CD4-positive, CD25-positive, alpha-beta regulatory T cell (primary cell): ENCODE results near the gene CEP170B. TPM values are rescaled to one million over a fixed set of nuclear protein-coding genes. Genes with fewer than 3 reads are reported as not detected.
"Not testable (repeated sequence)": the region's sequence is repeated elsewhere in the genome, so short reads cannot be mapped to it uniquely, and the experiment has no call there.

Source experiments
- ATAC-seq, 2 donors: fragments of 150-1000 bp; cut with Tn5 transposase; one replicate each; pipeline ENCODE4 v1.10.0; 2021; ENCODE audit warnings: low read depth in 2 of 2, moderate number of reproducible peaks in 2 of 2, moderate library complexity in 1 of 2
- DNase-seq, 3 donors: peaks; one replicate each; pipeline versions ENCODE4 v3.0.0 to v3.0.0-alpha.2; 2012 to 2022; ENCODE audit warnings: mixed read lengths in 1 of 3
- H3K27ac ChIP-seq: one replicate; pipeline ENCODE4 v1.7.0; 2013; ENCODE audit warnings: mild to moderate bottlenecking, low read length; ENCODE audit not compliant: insufficient read depth, poor library complexity, severe bottlenecking
- H3K27me3 ChIP-seq: one replicate; pipeline ENCODE4 v1.7.0; 2013; ENCODE audit warnings: low read length; ENCODE audit not compliant: control insufficient read depth, insufficient read depth
- H3K36me3 ChIP-seq: one replicate; pipeline ENCODE4 v1.7.0; 2013; ENCODE audit warnings: mild to moderate bottlenecking, low read length, moderate library complexity; ENCODE audit not compliant: control insufficient read depth, insufficient read depth
- H3K4me1 ChIP-seq: 2 replicates; pipeline ENCODE4 v1.7.0; 2013; ENCODE audit warnings: mild to moderate bottlenecking, low read length; ENCODE audit not compliant: insufficient read depth, control insufficient read depth, poor library complexity, severe bottlenecking
- H3K4me3 ChIP-seq: one replicate; pipeline ENCODE4 v1.7.0; 2013; ENCODE audit warnings: low read depth, mild to moderate bottlenecking, low read length, moderate library complexity
- H3K9me3 ChIP-seq, 2 experiments: 1 replicate in 1 of 2; 2 replicates in 1 of 2; pipeline ENCODE4 v1.7.0; 2013; ENCODE audit warnings: low read length in 2 of 2, mild to moderate bottlenecking in 1 of 2, moderate library complexity in 1 of 2; ENCODE audit not compliant: control insufficient read depth in 2 of 2
- H3K27ac Mint-ChIP-seq, 3 donors: one replicate each; pipeline ENCODE4 v1.8.0; 2020 to 2022; ENCODE audit warnings: mild to moderate bottlenecking in 3 of 3, mixed read lengths in 3 of 3, moderate library complexity in 2 of 3
- H3K27me3 Mint-ChIP-seq: one replicate; pipeline ENCODE4 v1.8.0; 2022; ENCODE audit warnings: mild to moderate bottlenecking, mixed read lengths
- H3K36me3 Mint-ChIP-seq: one replicate; pipeline ENCODE4 v1.8.0; 2020; ENCODE audit warnings: mixed read lengths
- H3K4me1 Mint-ChIP-seq, 4 donors: one replicate each; pipeline ENCODE4 v1.8.0; 2020 to 2022; ENCODE audit warnings: mixed read lengths in 4 of 4, mild to moderate bottlenecking in 1 of 4
- H3K4me3 Mint-ChIP-seq, 4 donors: one replicate each; pipeline ENCODE4 v1.8.0; 2020 to 2022; ENCODE audit warnings: mild to moderate bottlenecking in 4 of 4, mixed read lengths in 4 of 4, moderate library complexity in 3 of 4
- H3K9me3 Mint-ChIP-seq, 7 donors: one replicate each; pipeline ENCODE4 v1.8.0; 2020 to 2022; ENCODE audit warnings: mixed read lengths in 7 of 7, mild to moderate bottlenecking in 3 of 7, moderate library complexity in 2 of 7
- polyA plus RNA-seq, 4 donors: library from polyadenylated mRNA; unstranded; fragments of 300-500 nt; fragmentation: Illumina TruSeq; gene quantifications; one replicate each; pipeline ENCODE4 v1.2.3, GENCODE V29; 2021
- total RNA-seq: library from RNA; stranded (reverse); gene quantifications from one replicate; pipeline ENCODE4 v1.2.3, GENCODE V29; 2022

The CEP170B gene
- total and polyA plus RNA-seq, 5 donors from 2014 or later, result 0.03 to 3.1 TPM; not detected in 3

- H3K9me3 Mint-ChIP-seq, result no peaks in the 10 kb centered on the region
- no peaks in the 10 kb centered on the region for H3K36me3 Mint-ChIP-seq
- no peaks in the 10 kb centered on the region for H3K4me1 Mint-ChIP-seq
- H3K4me1 ChIP-seq, result no peaks in the 10 kb centered on the region
- no peak overlapping the region for H3K4me3 Mint-ChIP-seq
- no peaks in the 10 kb centered on the region for H3K27me3 ChIP-seq
- H3K27me3 Mint-ChIP-seq, result no peaks in the 10 kb centered on the region
- H3K27ac ChIP-seq, result no peak overlapping the region
- no peaks in the 10 kb centered on the region for H3K36me3 ChIP-seq
- no peaks in the 10 kb centered on the region for H3K9me3 ChIP-seq
- no peak for ATAC-seq
- no peak for DNase-seq
- no peak overlapping the region for H3K27ac Mint-ChIP-seq
- H3K4me3 ChIP-seq, result no peak overlapping the region
Measured at GRCh38 chr14:104880584-104881210, 15.6 kb downstream of the CEP170B start.

GRCh38 chr14:104881369-104881979 is 16.4 kb downstream of the CEP170B start:
- Histone ChIP-seq H3K27ac (no peak overlapping the region), H3K4me1 (no peaks in the 10 kb centered on the region), H3K9me3 (no peaks in the 10 kb centered on the region), H3K27me3 (no peaks in the 10 kb centered on the region), H3K4me3 (no peak overlapping the region), H3K36me3 (no peaks in the 10 kb centered on the region)
- H3K4me3 Mint-ChIP-seq, result no peak overlapping the region
- no peak for ATAC-seq
- no peaks in the 10 kb centered on the region for H3K36me3 Mint-ChIP-seq
- H3K4me1 Mint-ChIP-seq, result no peaks in the 10 kb centered on the region
- no peak for DNase-seq
- H3K27me3 Mint-ChIP-seq, result no peaks in the 10 kb centered on the region
- H3K27ac Mint-ChIP-seq, result no peak overlapping the region
- no peaks in the 10 kb centered on the region for H3K9me3 Mint-ChIP-seq

GRCh38 chr14:104882325-104882973 is 17.4 kb downstream of the CEP170B start:
- Histone ChIP-seq H3K27ac (no peak overlapping the region), H3K4me3 (no peak overlapping the region), H3K4me1 (no peaks in the 10 kb centered on the region), H3K27me3 (no peaks in the 10 kb centered on the region), H3K9me3 (no peaks in the 10 kb centered on the region), H3K36me3 (no peaks in the 10 kb centered on the region)
- Mint-ChIP-seq H3K4me3 (no peak overlapping the region), H3K9me3 (no peaks in the 10 kb centered on the region), H3K27me3 (no peaks in the 10 kb centered on the region), H3K36me3 (no peaks in the 10 kb centered on the region), H3K4me1 (no peaks in the 10 kb centered on the region), H3K27ac (no peak overlapping the region)
- ATAC-seq (no peak), DNase-seq (peak in 1 of 3 donors; percentile 37)

- no peak for DNase-seq
Measured at GRCh38 chr14:104882991-104883660, 18.1 kb downstream of the CEP170B start.

GRCh38 chr14:104883681-104884361 is 18.8 kb downstream of the CEP170B start:
- no peaks in the 10 kb centered on the region for H3K9me3 Mint-ChIP-seq
- ATAC-seq (no peak), DNase-seq (no peak)
- no peaks in the 10 kb centered on the region for H3K9me3 ChIP-seq
- H3K4me1 Mint-ChIP-seq, result no peaks in the 10 kb centered on the region
- no peaks in the 10 kb centered on the region for H3K36me3 Mint-ChIP-seq
- no peak overlapping the region for H3K4me3 Mint-ChIP-seq
- H3K27me3 ChIP-seq, result no peaks in the 10 kb centered on the region
- no peak overlapping the region for H3K27ac ChIP-seq
- no peak overlapping the region for H3K27ac Mint-ChIP-seq
- H3K36me3 ChIP-seq, result no peaks in the 10 kb centered on the region
- H3K4me1 ChIP-seq, result no peaks in the 10 kb centered on the region
- no peak overlapping the region for H3K4me3 ChIP-seq
- H3K27me3 Mint-ChIP-seq, result no peaks in the 10 kb centered on the region

More at GRCh38 chr14:104882991-104883660, 18.1 kb downstream of the CEP170B start:
- Histone ChIP-seq H3K27me3 (no peaks in the 10 kb centered on the region), H3K9me3 (no peaks in the 10 kb centered on the region), H3K36me3 (no peaks in the 10 kb centered on the region), H3K4me1 (no peaks in the 10 kb centered on the region), H3K4me3 (no peak overlapping the region), H3K27ac (no peak overlapping the region)
- no peaks in the 10 kb centered on the region for H3K36me3 Mint-ChIP-seq
- no peak overlapping the region for H3K4me3 Mint-ChIP-seq
- H3K4me1 Mint-ChIP-seq, result no peaks in the 10 kb centered on the region
- no peak overlapping the region for H3K27ac Mint-ChIP-seq
- H3K27me3 Mint-ChIP-seq, result no peaks in the 10 kb centered on the region
- H3K9me3 Mint-ChIP-seq, result no peaks in the 10 kb centered on the region
- no peak for ATAC-seq

- not testable (repeated sequence) for H3K9me3 ChIP-seq, H3K36me3 Mint-ChIP-seq, H3K27ac ChIP-seq, ATAC-seq, H3K4me3 ChIP-seq, H3K27me3 ChIP-seq, H3K4me1 ChIP-seq, H3K27ac Mint-ChIP-seq, H3K36me3 ChIP-seq, H3K4me1 Mint-ChIP-seq, H3K9me3 Mint-ChIP-seq, H3K4me3 Mint-ChIP-seq, H3K27me3 Mint-ChIP-seq, DNase-seq
Measured at GRCh38 chr14:104884381-104884780, 19.3 kb downstream of the CEP170B start.

- Mint-ChIP-seq H3K36me3 (no peaks in the 10 kb centered on the region), H3K4me3 (no peak overlapping the region), H3K4me1 (no peaks in the 10 kb centered on the region), H3K27ac (no peak overlapping the region), H3K9me3 (peaks cover 0 to 1% (median 0%) of the 10 kb centered on the region in 7 donors), H3K27me3 (no peaks in the 10 kb centered on the region)
- ATAC-seq (no peak), DNase-seq (no peak)
- no peaks in the 10 kb centered on the region for H3K27me3 ChIP-seq
- H3K9me3 ChIP-seq, result no peaks in the 10 kb centered on the region
- H3K36me3 ChIP-seq, result no peaks in the 10 kb centered on the region
- H3K4me1 ChIP-seq, result no peaks in the 10 kb centered on the region
- H3K27ac ChIP-seq, result no peak overlapping the region
- no peak overlapping the region for H3K4me3 ChIP-seq
Measured at GRCh38 chr14:104885031-104885972, 20.2 kb downstream of the CEP170B start.
